ENCODE data around the gene NPHP1.

DNA sequence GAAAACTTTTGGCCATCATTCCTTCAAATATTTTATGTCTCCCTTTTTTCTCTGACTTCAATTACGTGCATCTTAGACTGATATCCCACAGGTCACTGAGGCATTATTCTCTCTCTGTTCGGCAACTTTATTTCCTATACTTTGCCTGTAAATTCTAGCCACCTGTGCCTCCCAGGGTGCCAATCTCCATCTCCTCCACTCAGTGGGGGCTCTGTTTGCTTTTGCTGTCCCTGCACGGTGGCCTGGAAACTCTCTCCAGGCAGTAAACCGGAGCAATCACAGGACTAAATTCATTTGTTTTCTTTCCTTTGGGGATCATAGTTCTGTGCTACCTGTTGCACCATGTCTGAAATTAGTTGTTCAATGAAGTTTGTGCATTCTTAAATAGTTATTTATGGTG lies 17.1 kb upstream of the NPHP1 start:
- TF ChIP-seq POLR2A (IDR thresholded peaks at IDR 0.05) (no peak), CTCF (IDR thresholded peaks at IDR 0.05) (no peak)

Data from prostate gland (tissue), 2 donors.